Lower leg skin (tissue), 4 donors: ENCODE data around the gene SPINK4. TPM values are rescaled to one million over a fixed set of nuclear protein-coding genes. Genes with fewer than 3 reads are reported as not detected.

Experiments
- DNase-seq, 2 donors: peaks; one replicate each; pipeline ENCODE4 v3.0.0-alpha.2; 2019; ENCODE audit warnings: low spot score in 2 of 2
- H3K4me3 ChIP-seq: fragments of 200-600 bp; sonication (generic); 2 replicates; pipeline ENCODE4 v1.5.1; 2017; ENCODE audit warnings: mild to moderate bottlenecking, low read depth; ENCODE audit not compliant: poor library complexity, severe bottlenecking
- POLR2A ChIP-seq, 2 donors: fragments of 450-650 bp; IDR thresholded peaks; one replicate each; pipeline ENCODE4 v1.6.1; 2016 to 2017; ENCODE audit warnings: antibody characterized with exemption in 2 of 2, mild to moderate bottlenecking in 1 of 2, moderate library complexity in 1 of 2
- WGBS, 2 donors: methylation state at CpG; one replicate each; pipeline ENCODE4 v1.1.5; 2018; 5-methylcytosine and 5-hydroxymethylcytosine counted together
- intact Hi-C: fragments of 100-400 bp; cut with DNase I; formaldehyde crosslinking; loops from one replicate; pipeline ENCODE4 v1.15.0; 2023; ENCODE audit warnings: low total_unique reads
- total RNA-seq, 4 donors: library from RNA; depleted of rRNA; stranded (reverse); fragments of >200 nt; gene quantifications; one replicate each; pipeline ENCODE4 v1.1.0, GENCODE V29; 2016
- TF ChIP-seq, protein P1 (sequence below), 3 donors: fragments of 450-650 bp; IDR thresholded peaks; one replicate each; pipeline ENCODE4 v1.5.1; 2016; ENCODE audit warnings: antibody characterized with exemption in 3 of 3, mild to moderate bottlenecking in 3 of 3, moderate library complexity in 2 of 3

The SPINK4 gene
- total RNA-seq, 4 donors from 2014 or later, result not detected

DNA sequence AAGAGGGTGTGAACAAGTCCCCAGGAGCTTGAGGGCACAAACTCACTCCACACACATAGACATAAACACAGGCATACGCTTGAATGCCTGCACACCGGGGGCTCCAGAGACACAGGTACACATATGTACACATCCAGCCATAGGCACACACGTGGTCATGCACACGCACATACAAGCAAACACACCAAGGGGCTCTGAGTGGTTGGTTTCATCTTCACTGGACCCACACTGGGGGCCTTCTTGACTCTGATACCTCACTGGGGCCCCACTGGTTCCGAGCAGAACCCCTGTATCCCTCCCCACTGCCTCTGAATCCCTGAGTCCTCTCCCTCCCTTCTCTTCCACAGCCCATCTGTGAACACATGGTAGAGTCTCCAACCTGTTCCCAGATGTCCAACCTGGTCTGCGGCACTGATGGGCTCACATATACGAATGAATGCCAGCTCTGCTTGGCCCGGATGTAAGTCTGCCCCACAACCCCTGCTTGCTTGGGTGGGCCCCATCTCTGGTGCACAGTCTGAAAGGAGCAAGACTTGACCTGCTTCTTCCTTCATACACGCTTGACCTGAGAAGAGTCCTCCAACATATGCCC, 6.4 kb downstream of the SPINK4 start:
- no peak overlapping the region for H3K4me3 ChIP-seq
- no peak for TF ChIP-seq POLR2A (IDR thresholded peaks at IDR 0.05)
- TF ChIP-seq, protein P1, sequence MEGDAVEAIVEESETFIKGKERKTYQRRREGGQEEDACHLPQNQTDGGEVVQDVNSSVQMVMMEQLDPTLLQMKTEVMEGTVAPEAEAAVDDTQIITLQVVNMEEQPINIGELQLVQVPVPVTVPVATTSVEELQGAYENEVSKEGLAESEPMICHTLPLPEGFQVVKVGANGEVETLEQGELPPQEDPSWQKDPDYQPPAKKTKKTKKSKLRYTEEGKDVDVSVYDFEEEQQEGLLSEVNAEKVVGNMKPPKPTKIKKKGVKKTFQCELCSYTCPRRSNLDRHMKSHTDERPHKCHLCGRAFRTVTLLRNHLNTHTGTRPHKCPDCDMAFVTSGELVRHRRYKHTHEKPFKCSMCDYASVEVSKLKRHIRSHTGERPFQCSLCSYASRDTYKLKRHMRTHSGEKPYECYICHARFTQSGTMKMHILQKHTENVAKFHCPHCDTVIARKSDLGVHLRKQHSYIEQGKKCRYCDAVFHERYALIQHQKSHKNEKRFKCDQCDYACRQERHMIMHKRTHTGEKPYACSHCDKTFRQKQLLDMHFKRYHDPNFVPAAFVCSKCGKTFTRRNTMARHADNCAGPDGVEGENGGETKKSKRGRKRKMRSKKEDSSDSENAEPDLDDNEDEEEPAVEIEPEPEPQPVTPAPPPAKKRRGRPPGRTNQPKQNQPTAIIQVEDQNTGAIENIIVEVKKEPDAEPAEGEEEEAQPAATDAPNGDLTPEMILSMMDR (IDR thresholded peaks at IDR 0.05), result no peak
- peak in 1 of 2 donors; percentile 80 for DNase-seq
- WGBS, 2 donors, result 89 to 95% methylated on average over 9 of the region's 9 CpGs
- intact Hi-C loops, result no loop called here

DNA sequence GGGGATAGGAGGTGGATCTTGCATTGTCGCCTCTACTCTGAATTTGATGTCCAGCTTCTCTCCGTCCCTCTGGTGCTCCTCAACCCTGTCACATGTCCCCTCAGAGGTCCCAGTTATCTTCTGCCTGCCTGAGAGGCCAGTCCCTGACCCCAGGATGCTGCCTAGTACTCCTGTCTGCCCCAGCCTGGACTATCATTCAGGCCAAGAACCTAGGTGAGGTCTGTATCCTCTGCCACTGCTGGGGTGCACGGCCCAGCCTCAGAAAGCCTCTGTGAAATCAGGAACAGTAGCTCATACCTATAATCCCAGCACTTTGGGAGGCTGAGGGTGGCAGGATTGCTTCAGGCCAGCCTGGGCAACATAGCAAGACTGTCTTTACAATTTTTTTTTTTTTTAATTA, 8.6 kb downstream of the SPINK4 start:
- WGBS, 2 donors, result 92 to 95% methylated on average over 3 of the region's 3 CpGs
- TF ChIP-seq, protein P1 (IDR thresholded peaks at IDR 0.05), result no peak
- TF ChIP-seq POLR2A (IDR thresholded peaks at IDR 0.05), result no peak
- intact Hi-C loops, result no loop called here
- peak in 1 of 2 donors; percentile 72 for DNase-seq
- H3K4me3 ChIP-seq, result no peak overlapping the region

DNA sequence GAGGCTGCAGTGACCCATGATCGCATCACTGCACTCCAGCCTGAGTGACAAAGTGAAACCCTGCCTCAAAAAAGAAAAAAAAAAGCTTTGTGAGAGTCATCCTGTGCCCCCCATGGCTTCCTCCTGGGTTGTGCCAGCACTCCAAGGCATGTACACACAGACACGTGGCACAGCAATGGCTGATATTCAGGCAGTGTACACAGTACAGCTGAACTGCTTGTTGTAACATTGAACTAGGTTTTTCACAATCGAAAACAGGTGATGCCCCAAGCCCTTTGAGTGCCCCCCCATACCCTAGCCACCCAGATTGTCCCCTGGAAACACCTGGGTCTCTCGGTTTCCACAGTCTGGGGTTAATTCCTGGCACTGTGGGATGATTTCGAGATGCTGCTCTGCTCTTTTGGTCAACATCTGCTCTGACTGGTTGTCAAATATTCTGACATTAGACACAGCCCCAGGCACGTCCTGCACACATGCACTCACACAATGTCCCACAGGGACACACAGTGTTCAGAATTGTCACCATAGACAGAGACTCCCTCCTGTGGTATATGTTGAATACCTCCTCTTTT, 9.2 kb downstream of the SPINK4 start:
- H3K4me3 ChIP-seq, result no peak overlapping the region
- WGBS, 2 donors, result 68 to 77% methylated on average over 6 of the region's 6 CpGs
- TF ChIP-seq POLR2A (IDR thresholded peaks at IDR 0.05), result no peak
- TF ChIP-seq, protein P1 (IDR thresholded peaks at IDR 0.05), result no peak
- peak in 1 of 2 donors; percentile 53 for DNase-seq
- intact Hi-C loops, result no loop called here

DNA sequence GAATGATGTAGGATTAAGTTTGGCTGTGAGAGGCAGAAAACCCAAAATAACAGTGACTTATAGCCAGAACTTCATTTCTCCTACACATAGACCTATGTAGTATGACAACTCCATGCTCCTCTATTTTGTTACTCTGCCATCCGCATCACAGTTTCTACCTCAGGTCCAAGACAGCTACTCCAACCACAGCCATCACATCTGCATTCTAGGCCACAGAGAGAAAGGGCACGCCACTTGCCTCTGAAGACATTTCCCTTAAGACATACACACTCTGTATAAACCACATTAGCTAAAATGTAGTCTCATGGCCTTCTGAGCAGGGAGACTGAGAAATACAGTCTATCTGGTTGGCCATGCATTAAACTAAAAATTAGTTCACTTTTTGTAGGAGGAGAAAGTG, 10.0 kb downstream of the SPINK4 start:
- TF ChIP-seq, protein P1 (IDR thresholded peaks at IDR 0.05), result no peak
- TF ChIP-seq POLR2A (IDR thresholded peaks at IDR 0.05), result no peak
- peak in 1 of 2 donors; percentile 25 for DNase-seq
- no peak overlapping the region for H3K4me3 ChIP-seq
- intact Hi-C loops, result no loop called here
- 92 to 97% methylated on average over 2 of the region's 2 CpGs for WGBS, 2 donors

DNA sequence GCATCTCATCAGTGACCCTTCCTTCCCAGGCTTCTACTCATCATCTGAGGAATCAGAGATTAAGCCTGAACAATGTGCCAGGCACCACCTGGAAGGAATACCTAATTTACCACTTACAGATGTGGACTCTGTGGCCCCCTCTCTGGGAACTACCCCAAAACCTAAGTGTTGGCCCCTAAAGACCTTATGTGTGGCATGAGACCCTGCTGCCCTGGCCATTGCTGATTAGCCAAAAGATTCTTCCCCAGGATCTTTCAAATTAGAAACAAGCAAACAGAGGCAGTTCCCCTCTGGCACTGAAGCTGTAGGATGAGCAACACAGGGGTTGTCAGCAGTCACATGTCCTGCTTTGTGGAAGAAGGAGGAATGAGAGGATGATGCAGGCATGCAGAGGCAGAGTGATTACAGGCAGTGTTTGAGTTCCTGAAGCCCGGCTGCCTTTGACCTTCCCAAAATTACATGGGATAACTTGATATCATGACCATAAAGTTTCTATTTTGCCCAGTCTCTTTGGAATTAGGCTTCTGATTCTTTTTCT, 10.6 kb downstream of the SPINK4 start:
- no peak for DNase-seq
- intact Hi-C loops, result no loop called here
- 23 to 33% methylated on average over 1 of the region's 1 CpG for WGBS, 2 donors
- TF ChIP-seq, protein P1 (IDR thresholded peaks at IDR 0.05), result no peak
- TF ChIP-seq POLR2A (IDR thresholded peaks at IDR 0.05), result no peak
- no peak overlapping the region for H3K4me3 ChIP-seq
